Endodermal cell (in vitro differentiated cells): Measurements from ENCODE around the gene FGFR4. TPM values are rescaled to one million over a fixed set of nuclear protein-coding genes. Genes with fewer than 3 reads are reported as not detected.
A peak's percentile ranks its signal among the peaks of the same experiment; 100 is the strongest.

Experiments used
- DNase-seq: peaks from one replicate; pipeline ENCODE4 v3.0.0-alpha.2; 2017
- H3K27ac ChIP-seq: 2 replicates; pipeline ENCODE4 v1.5.1; 2013; ENCODE audit warnings: mild to moderate bottlenecking, low read depth, low read length, moderate library complexity
- H3K27me3 ChIP-seq: 2 replicates; pipeline ENCODE4 v1.6.1; 2013; ENCODE audit warnings: mild to moderate bottlenecking, low read length, moderate library complexity; ENCODE audit not compliant: insufficient read depth, control insufficient read depth, poor library complexity, severe bottlenecking
- H3K36me3 ChIP-seq: 2 replicates; pipeline ENCODE4 v1.7.0; 2013; ENCODE audit warnings: mild to moderate bottlenecking, low read length, moderate library complexity; ENCODE audit not compliant: control insufficient read depth, insufficient read depth
- H3K4me1 ChIP-seq: one replicate; pipeline ENCODE4 v1.7.0; 2013; ENCODE audit warnings: low read length; ENCODE audit not compliant: control insufficient read depth, insufficient read depth
- H3K4me3 ChIP-seq: 2 replicates; pipeline ENCODE4 v1.5.1; 2013; ENCODE audit warnings: mild to moderate bottlenecking, low read length, moderate library complexity
- H3K9ac ChIP-seq: 2 replicates; pipeline ENCODE4 v1.6.1; 2013; ENCODE audit warnings: mild to moderate bottlenecking, low read length, moderate library complexity; ENCODE audit not compliant: poor library complexity, severe bottlenecking; ENCODE audit errors: extremely low read depth
- H3K9me3 ChIP-seq: 2 replicates; pipeline ENCODE4 v1.6.1; 2013; ENCODE audit warnings: mild to moderate bottlenecking, low read length, moderate library complexity; ENCODE audit not compliant: control insufficient read depth
- H3K27ac Mint-ChIP-seq: 2 replicates; pipeline ENCODE4 v1.8.0; 2020; ENCODE audit warnings: mixed read lengths
- H3K27me3 Mint-ChIP-seq: 2 replicates; pipeline ENCODE4 v1.8.0; 2021; ENCODE audit warnings: mild to moderate bottlenecking, mixed read lengths; ENCODE audit not compliant: insufficient read depth
- H3K36me3 Mint-ChIP-seq: 2 replicates; pipeline ENCODE4 v1.8.0; 2020; ENCODE audit warnings: low read depth, mixed read lengths
- H3K4me1 Mint-ChIP-seq: 2 replicates; pipeline ENCODE4 v1.8.0; 2020; ENCODE audit warnings: mixed read lengths
- H3K4me3 Mint-ChIP-seq: 2 replicates; pipeline ENCODE4 v1.8.0; 2020; ENCODE audit warnings: mild to moderate bottlenecking, moderate library complexity, mixed read lengths
- H3K9me3 Mint-ChIP-seq: 2 replicates; pipeline ENCODE4 v1.8.0; 2020; ENCODE audit warnings: mild to moderate bottlenecking, mixed read lengths
- CTCF ChIP-seq: fragments of 200-600 bp; sonication (generic); conservative IDR thresholded peaks from 2 replicates; pipeline ENCODE4 v1.5.0; 2021; ENCODE audit warnings: antibody characterized with exemption, mild to moderate bottlenecking
- WGBS, 2 experiments: methylation state at CpG; one replicate each; pipeline versions ENCODE4 v1.1.5 to v1.1.7; 2013; ENCODE audit warnings: missing lambda C conversion rate in 2 of 2, mixed read lengths in 1 of 2; ENCODE audit not compliant: insufficient coverage in 1 of 2, insufficient read length in 1 of 2; 5-methylcytosine and 5-hydroxymethylcytosine counted together
- total RNA-seq, 2 donors: library from RNA; stranded (reverse); fragmentation: NEBNext Ultra II Directional in 1 of 2; extraction: Animal tissue kit (Norgen Biotek cat#: 25700) in 1 of 2; gene quantifications; 2 replicates in 1 of 2; 3 replicates in 1 of 2; pipeline ENCODE4 v1.2.1, GENCODE V29; 2021

Gene FGFR4
- total RNA-seq, 2 donors from 2014 or later = 123 to 131 TPM

GRCh38 chr5:177085985-177086653, 596 bp upstream of the FGFR4 start:
- Mint-ChIP-seq H3K27me3 (peaks cover 1% of the 10 kb centered on the region), H3K4me3 (peak overlapping the region; percentile 72), H3K4me1 (peaks cover 36% of the 10 kb centered on the region), H3K9me3 (no peaks in the 10 kb centered on the region), H3K27ac (peak overlapping the region; percentile 62), H3K36me3 (peaks cover 19% of the 10 kb centered on the region)
- H3K9me3 ChIP-seq = no peaks in the 10 kb centered on the region
- 63 to 83% methylated on average over 8 to 13 of the region's 13 CpGs for WGBS, 2 experiments
- H3K27ac ChIP-seq = peak overlapping the region; percentile 38
- no peak for DNase-seq
- no peaks in the 10 kb centered on the region for H3K4me1 ChIP-seq
- H3K36me3 ChIP-seq = no peaks in the 10 kb centered on the region
- no peak overlapping the region for H3K9ac ChIP-seq
- H3K27me3 ChIP-seq = no peaks in the 10 kb centered on the region
- no peak for TF ChIP-seq CTCF
- no peak overlapping the region for H3K4me3 ChIP-seq

GRCh38 chr5:177087398-177088005, 787 bp downstream of the FGFR4 start:
- Mint-ChIP-seq H3K27me3 (peaks cover 1% of the 10 kb centered on the region), H3K4me1 (peaks cover 36% of the 10 kb centered on the region), H3K4me3 (peak overlapping the region; percentile 72), H3K27ac (peak overlapping the region; percentile 83), H3K36me3 (peaks cover 29% of the 10 kb centered on the region), H3K9me3 (no peaks in the 10 kb centered on the region)
- Histone ChIP-seq H3K9me3 (no peaks in the 10 kb centered on the region), H3K4me3 (peak overlapping the region; percentile 80), H3K27me3 (no peaks in the 10 kb centered on the region), H3K9ac (peak overlapping the region; percentile 68), H3K4me1 (no peaks in the 10 kb centered on the region), H3K36me3 (no peaks in the 10 kb centered on the region), H3K27ac (no peak overlapping the region)
- TF ChIP-seq CTCF = no peak
- DNase-seq = peak; percentile 65
- 31 to 46% methylated on average over 4 to 23 of the region's 23 CpGs for WGBS, 2 experiments

GRCh38 chr5:177089127-177089526, 2.4 kb downstream of the FGFR4 start:
- TF ChIP-seq CTCF = no peak

More at GRCh38 chr5:177089127-177089526, 2.4 kb downstream of the FGFR4 start:
- Histone ChIP-seq H3K27me3 (no peaks in the 10 kb centered on the region), H3K4me3 (no peak overlapping the region), H3K4me1 (no peaks in the 10 kb centered on the region), H3K9ac (no peak overlapping the region), H3K27ac (no peak overlapping the region), H3K36me3 (no peaks in the 10 kb centered on the region), H3K9me3 (no peaks in the 10 kb centered on the region)
- no peak for DNase-seq
- peak overlapping the region; percentile 35 for H3K27ac Mint-ChIP-seq
- H3K4me1 Mint-ChIP-seq = peaks cover 24% of the 10 kb centered on the region
- H3K36me3 Mint-ChIP-seq = peaks cover 41% of the 10 kb centered on the region
- 86 to 89% methylated on average over 3 to 5 of the region's 5 CpGs for WGBS, 2 experiments
- H3K27me3 Mint-ChIP-seq = peaks cover 1% of the 10 kb centered on the region
- H3K9me3 Mint-ChIP-seq = no peaks in the 10 kb centered on the region
- H3K4me3 Mint-ChIP-seq = peak overlapping the region; percentile 16
